HCT116 (cell line): ENCODE measurements around the gene SEMA4D.

Experiments
- CTCF ChIP-seq, 3 experiments: fragments of 200-600 bp in 1 of 3; sonication (generic) in 1 of 3; IDR thresholded peaks in 2 of 3; conservative IDR thresholded peaks in 1 of 3; 2 replicates each; pipeline ENCODE4 v1.5.1; 2012 to 2017; ENCODE audit warnings: low read depth in 2 of 3, low read length in 2 of 3, antibody characterized with exemption in 1 of 3, borderline replicate concordance in 1 of 3, control low read depth in 1 of 3, mild to moderate bottlenecking in 1 of 3, mixed read lengths in 1 of 3, mixed run types in 1 of 3, moderate library complexity in 1 of 3; ENCODE audit not compliant: insufficient read depth in 1 of 3
- EZH2 ChIP-seq: fragments of 200-600 bp; sonication (generic); IDR thresholded peaks from 2 replicates; pipeline ENCODE4 v1.6.1; 2017; ENCODE audit warnings: antibody characterized with exemption, mixed run types
- MAX ChIP-seq: IDR thresholded peaks from 2 replicates; pipeline ENCODE4 v1.6.1; 2012
- POLR2A ChIP-seq: IDR thresholded peaks from 2 replicates; pipeline ENCODE4 v1.7.0; 2011; ENCODE audit warnings: borderline replicate concordance; ENCODE audit not compliant: insufficient read depth, insufficient read length; ENCODE audit errors: extremely low read depth
- POLR2AphosphoS5 ChIP-seq: IDR thresholded peaks from 2 replicates; pipeline ENCODE4 v1.6.1; 2011; ENCODE audit warnings: mild to moderate bottlenecking, low read depth, low read length, moderate library complexity
- SP1 ChIP-seq: IDR thresholded peaks from 2 replicates; pipeline ENCODE4 v1.6.1; 2012; ENCODE audit warnings: low read depth

- no peak for TF ChIP-seq POLR2AphosphoS5
- TF ChIP-seq SP1: no peak
- TF ChIP-seq POLR2A: no peak
- TF ChIP-seq EZH2: no peak
- TF ChIP-seq MAX: no peak
- no peak for TF ChIP-seq CTCF (IDR thresholded peaks at IDR 0.05 in 2 of 3, conservative IDR thresholded peaks at IDR 0.05 in 1 of 3; ENCODE audit: borderline replicate concordance in 1 of 3, insufficient read depth in 1 of 3, low read depth in 2 of 3, low read length in 2 of 3)
Measured at GRCh38 chr9:89314955-89315354, 183.0 kb downstream of the SEMA4D start.
